Fibroblast of skin of right quadriceps (primary cell): Measurements from ENCODE around the gene SFI1.
"Not testable (repeated sequence)": the region's sequence is repeated elsewhere in the genome, so short reads cannot be mapped to it uniquely, and the experiment has no call there.

Source experiments
- DNase-seq: peaks from one replicate; pipeline ENCODE4 v3.0.0-alpha.2; 2013

The SFI1 gene, protein sequence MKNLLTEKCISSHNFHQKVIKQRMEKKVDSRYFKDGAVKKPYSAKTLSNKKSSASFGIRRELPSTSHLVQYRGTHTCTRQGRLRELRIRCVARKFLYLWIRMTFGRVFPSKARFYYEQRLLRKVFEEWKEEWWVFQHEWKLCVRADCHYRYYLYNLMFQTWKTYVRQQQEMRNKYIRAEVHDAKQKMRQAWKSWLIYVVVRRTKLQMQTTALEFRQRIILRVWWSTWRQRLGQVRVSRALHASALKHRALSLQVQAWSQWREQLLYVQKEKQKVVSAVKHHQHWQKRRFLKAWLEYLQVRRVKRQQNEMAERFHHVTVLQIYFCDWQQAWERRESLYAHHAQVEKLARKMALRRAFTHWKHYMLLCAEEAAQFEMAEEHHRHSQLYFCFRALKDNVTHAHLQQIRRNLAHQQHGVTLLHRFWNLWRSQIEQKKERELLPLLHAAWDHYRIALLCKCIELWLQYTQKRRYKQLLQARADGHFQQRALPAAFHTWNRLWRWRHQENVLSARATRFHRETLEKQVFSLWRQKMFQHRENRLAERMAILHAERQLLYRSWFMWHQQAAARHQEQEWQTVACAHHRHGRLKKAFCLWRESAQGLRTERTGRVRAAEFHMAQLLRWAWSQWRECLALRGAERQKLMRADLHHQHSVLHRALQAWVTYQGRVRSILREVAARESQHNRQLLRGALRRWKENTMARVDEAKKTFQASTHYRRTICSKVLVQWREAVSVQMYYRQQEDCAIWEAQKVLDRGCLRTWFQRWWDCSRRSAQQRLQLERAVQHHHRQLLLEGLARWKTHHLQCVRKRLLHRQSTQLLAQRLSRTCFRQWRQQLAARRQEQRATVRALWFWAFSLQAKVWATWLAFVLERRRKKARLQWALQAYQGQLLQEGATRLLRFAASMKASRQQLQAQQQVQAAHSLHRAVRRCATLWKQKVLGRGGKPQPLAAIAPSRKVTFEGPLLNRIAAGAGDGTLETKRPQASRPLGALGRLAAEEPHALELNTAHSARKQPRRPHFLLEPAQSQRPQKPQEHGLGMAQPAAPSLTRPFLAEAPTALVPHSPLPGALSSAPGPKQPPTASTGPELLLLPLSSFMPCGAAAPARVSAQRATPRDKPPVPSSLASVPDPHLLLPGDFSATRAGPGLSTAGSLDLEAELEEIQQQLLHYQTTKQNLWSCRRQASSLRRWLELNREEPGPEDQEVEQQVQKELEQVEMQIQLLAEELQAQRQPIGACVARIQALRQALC

DNA sequence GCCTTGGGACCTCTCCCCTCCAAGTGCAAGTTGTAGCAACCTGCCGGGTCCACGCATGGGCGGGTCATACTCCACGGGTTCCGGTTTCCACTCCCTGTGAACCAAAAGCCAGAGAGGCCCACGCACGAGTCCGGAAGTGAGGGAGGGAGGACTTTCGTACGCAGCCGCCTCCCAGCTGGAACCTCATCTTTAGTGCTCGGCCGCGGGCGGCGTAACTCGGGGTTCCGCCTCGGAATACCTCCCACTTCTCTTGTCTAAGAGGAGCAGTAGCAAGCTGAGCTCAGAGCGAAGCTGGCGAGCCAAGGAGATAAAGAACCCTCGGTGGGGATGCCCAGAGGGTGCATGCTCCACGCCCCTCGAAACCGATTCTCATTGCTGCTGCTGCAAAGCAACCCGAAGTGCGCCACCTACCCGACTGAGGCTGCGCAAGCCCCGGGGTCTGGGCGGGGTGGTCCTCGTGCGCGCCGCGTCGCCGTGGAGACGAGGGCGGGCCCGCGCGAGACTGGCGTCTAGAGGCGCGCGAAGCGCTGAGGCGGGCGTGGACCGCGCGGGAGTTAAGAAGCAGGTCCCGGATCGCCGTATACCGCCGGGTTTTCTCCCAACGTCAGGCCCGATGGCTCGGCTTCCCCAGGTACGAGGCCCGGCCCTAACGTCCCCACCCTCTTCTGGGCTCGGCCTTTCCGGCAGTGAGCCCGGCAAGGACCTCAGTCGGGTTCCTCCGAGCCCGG lies at the start of gene SFI1:
TSS of gene SFI1 (plus strand) at position 530 of the 728 bp plus-strand sequence. CDS start 11,749 bp downstream, outside the sequence.
- DNase-seq = peak; percentile 85

DNA sequence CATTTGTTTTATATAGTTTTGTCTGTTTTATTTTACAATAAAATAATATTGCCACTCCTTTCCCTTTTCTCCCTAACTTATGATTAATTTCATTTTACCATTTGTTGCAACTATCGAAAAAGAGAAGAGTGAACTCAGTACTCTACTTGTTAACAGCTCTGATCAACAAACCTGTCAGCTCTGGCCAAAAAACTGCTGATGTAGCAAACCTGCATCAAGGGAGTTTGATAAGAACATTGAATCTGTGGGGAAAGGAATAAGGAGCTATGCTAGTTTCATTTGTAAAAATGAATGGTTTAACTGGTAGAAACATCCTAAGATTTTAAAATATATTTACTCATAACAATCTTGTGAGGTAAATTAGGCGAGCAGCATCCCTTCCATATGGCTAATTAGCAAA lies 49.6 kb upstream of the SFI1 start:
- no peak for DNase-seq

DNA sequence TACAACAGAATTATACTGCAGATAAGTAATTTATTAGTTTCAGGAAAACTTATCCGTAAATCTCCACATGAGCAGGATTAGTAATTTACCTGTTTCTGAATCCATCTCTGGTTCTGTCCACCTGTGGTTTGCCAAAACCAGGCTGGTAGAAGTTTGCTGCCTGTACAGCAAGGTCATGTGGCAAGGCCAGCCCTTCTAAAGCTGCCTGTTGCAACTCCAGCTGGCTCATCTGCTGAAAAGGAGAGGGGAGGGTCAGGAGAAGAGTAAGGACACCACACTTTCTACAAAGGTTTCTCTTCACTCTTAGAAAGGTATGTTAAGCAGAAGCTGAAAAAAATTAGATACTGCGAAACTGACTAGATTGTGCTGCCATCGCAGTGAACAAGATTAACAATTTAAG lies 49.0 kb upstream of the SFI1 start:
- DNase-seq = no peak

DNA sequence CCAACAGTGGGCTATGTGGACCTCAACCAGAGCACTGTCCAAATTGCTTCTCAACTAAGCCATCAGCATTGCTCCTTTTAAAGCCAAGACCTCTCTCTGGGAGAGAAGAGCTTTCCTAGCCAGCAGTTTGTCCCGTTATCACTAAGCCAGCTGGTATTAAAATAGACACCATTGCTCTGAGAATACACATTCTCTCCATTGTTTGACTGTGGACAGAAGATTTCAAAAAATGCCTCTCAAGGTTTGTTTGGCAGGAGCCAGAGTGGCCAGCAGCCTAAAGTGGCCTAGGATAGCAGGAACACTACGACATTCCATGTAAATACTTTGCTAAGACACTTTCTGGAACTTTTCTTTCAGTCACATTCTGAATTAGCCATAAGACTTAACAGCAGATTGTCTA lies 48.0 kb upstream of the SFI1 start:
- no peak for DNase-seq

DNA sequence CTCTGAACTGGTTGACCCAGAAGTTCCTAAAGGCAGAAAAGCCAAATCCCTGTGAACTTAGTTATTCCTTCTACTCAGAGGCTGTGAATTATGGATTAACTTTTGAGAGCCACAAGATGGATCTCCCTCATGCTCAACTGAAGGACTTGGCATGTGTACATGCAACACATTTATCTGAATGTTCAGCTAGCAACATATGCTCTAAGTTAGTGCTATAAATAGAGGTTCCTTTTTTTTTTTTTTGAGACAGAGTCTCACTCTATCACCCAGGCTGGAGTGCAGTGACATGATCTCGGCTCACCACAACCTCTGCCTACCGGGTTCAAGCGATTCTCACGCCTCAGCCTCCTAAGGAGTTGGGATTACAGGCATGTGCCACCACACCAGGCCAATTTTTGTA lies 46.8 kb upstream of the SFI1 start:
- no peak for DNase-seq

DNA sequence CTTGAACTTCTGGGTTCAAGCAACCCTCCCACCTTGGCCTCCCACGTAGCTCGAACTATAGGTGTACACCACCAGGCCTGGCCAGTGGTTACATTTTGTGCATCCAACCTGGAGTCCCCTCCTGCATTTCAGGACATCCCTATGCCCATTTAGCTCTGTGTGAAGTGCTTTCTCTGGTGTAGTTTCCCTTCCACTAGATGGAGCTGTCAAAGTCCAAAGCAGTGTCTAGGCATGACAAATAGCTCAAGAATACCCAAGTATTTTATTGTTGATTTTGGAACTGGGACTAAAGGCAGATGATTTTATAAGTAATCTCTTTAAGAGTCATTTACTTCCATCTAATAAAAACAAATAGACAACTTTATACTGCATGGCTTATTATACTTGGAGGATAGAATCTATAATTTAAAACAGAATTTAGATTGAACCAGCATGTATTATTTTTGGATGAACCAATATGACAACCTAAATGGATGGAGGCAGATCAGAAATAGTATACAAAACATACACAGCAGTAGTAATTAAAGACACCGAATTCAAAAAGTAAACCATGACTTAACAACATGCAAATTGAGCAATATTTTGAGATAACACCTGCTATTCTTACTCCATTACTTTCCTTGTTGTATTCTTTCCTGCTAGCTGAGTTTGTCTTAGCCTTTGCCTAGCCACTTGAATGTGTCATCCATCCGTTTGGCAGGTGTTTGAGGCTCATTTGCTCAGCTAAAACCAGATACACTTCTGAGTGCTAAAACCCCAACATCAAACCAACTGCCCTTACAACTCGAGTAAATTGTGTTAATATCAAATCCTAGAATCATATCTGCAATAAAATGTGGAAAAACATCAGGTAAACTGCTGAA lies 44.4 kb upstream of the SFI1 start:
- DNase-seq = peak; percentile 40

DNA sequence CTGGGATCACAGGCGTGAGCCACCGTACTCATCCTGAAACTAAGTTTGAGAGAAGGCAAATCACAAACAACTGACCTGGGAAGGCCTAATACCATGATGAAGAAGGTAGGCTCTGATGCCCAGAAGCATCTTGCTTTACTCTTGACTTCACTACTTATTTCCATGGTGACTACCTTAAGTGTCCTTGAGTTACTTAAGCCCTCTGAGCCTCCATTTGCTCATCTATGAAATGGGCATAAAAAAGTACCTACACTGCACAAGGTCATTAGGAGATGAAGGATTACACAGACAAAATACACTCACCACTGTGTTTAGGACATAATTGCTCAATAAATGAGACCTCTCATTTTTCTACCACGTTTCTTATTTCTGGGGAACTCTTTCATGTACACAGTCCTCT lies 34.6 kb upstream of the SFI1 start:
- DNase-seq = no peak

DNA sequence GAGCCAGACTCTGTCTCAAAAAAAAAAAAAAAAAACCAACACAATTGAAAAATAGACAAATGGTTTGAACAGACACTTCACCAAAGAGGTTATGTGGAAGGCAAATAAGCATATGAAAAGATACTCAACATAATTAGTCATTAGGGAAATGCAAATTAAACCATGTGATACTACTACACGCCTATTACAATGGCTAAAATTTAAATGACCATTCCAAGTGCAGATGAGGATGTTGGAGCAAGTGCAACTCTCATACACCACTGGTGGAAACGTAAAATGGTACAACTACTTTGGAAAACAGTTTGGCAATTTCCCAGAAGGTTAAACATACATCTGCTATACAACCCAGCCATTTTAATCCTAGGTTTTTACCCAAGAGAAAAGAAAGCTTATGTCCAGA lies 31.0 kb upstream of the SFI1 start:
- DNase-seq = no peak

DNA sequence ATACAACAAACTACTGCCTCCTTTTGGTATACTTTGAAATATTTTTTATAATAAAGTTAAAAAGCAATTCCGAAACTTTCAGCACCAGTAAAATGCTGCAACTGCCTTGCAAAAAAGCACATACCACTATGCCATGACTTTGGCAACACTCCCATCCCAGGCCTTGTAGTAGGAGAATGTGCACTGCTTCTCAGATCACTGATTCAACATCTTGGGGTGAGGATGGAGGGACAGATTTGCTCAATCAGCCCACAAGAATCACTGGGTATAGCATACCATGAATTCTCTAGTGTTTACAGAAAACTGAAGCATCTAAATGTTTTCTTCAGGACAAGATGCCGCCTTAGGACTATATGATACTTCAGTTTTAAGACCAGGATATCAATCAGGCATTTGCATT lies 21.6 kb upstream of the SFI1 start:
- peak; percentile 82 for DNase-seq

DNA sequence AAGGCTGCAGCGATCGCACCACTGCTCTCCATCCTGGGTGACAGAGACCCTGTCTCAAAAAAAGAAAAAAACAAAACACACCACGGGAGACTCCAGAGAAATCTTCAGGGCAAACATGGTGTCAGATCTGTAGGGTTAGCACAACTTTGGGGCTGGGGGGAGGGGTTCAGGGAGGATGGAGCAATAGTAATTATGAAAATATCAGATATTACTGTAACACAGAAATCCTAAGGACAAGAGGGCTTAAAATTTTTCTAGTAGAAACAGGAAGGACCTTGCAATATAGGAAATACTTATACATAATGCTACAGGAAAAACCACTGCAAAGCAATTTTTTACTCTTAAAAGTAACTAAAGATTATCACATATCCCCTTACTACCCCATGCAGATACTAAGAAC lies 20.5 kb upstream of the SFI1 start:
- DNase-seq = no peak

DNA sequence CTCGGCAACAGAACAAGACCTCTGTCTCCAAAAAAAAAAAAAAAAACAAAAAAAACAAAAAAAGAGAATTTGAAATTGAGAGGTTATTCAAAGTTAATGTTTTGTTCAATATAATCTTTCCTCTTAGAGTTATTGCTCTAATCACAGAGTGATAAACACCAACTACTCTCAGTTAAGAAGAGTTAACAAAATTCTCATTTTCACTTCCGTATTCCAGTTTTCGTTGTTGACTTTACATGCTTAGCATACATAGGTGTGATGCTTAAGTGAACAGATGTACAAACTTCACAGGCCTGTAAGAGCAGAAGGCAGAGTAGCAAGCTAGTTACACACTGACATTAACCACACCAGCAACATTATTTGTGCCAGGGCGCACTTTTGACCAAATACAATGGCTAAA lies 19.0 kb upstream of the SFI1 start:
- no peak for DNase-seq

DNA sequence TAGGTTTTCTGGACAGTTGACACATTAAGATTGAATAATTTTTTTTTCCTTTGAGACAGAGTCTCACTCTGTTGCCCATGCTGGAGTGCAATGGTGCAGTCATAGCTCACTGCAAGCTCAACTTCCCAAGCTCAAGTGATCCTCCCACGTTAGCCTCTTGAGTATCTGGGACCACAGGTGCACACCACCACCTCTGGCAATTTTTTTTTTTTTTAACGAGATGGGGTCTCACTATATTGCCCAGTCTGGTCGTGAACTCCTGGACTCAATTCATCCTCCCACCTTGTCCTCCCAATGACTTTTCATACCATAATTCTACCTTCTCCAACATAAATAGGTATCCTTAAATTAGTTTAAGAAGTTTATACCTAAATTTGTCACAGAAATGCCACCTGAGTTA lies 15.2 kb upstream of the SFI1 start:
- DNase-seq = no peak

DNA sequence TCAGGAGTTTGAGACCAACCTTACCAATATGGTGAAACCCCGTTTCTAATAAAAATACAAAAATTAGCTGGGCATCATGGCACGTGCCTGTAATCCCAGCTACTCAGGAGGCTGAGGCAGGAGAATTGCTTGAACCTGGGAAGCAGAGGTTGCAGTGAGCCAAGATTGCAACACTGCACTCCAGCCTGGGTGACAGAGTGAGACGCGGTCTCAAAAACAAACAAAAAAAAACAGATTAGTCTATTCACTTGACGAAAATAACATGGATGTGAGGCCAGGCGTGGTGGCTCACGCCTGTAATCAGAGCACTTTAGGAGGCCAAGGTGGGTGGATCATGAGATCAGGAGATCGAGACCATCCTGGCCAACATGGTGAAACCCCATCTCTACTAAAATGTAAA lies 13.9 kb upstream of the SFI1 start:
- DNase-seq = not testable (repeated sequence)

DNA sequence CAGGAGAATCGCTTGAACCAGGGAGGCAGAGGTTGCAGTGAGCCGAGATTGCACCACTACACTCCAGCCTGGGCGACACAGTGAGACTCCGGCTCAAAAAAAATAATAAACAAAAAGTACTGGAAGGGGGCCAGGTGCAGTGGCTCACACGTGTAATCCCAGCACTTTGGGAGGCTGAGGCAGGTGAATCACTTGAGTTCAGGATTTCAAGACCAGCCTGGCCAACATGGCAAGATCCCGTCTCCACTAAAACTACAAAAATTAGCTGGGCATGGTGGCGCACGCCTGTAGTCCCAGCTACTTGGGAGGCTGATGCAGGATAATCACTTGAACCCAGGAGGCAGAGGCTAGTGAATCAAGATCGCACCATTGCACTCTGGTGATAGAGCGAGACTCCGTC lies 10.0 kb upstream of the SFI1 start:
- DNase-seq = not testable (repeated sequence)

DNA sequence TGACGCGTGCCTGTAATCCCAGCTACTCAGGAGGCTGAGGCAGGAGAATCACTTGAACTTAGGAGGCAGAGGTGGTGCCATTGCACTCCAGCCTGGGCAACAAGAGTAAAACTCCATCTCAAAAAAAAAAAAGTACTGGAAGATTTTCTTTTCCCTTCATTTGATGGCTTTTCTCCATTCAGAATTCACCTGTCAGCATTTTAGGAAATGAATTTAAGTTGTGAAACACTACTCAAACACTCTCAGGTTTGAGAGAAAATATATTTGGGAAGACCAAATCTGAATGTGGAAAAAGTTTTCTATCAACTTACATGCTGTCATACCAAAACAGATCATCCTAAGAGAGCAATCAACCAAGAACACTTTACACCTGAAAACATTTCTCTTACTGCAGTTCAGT lies 9.4 kb upstream of the SFI1 start:
- DNase-seq = no peak

DNA sequence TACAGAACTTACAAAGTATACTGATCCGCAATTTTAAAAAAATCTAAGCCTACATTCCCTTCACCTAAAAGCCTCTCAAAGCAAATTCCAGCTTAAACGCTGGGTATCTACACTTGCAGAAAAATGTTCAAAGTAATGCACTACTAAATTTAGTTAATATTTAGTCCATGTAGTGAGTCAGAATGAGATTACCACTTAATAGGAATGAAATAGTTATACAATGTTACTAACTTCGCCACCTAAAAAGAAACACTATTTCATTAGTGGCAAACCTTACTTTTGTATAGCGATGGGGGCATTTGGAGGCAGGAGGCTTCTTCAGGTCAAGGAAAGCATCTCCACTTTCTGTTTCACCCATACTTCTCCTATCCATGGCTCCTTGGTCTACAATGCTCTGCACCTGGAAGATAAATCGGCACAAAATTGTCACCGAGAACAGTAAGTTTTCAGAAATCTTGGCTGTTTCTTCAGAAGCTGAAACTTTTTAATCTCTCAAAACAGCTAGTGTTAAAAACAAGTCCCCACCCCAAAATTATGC lies 7.9 kb upstream of the SFI1 start:
- no peak for DNase-seq

DNA sequence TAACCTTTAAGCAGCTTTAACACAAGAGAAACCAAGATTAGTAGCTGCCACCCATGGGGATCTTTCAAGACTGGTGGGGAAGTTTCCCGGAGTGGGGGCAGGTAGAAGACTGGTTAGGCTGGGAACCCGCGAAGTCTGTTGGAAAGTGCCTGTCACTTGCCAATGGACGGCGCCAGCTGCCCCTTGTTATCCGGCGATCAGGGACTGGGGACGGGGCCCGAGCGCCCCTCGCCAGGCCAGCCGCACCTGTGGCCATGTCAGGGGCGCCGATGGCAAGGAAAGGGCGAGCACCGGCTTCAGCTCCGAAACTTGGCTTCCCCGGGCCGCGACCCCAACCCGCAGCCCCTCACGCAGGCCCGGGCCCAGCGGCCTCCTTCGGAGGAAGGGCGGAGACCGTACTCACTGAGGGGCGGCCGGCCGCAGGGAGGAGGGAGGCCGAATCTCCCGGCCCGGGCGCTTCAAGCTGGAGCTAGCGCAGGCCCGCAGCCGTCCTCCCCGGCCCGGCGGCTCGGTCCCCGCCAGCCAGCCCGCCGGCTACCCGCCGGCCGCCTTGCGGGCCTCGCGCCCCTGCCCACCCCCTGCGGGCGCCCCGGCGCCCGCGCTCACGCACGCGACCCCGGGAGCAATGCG lies 7.2 kb upstream of the SFI1 start:
- peak; percentile 17 for DNase-seq

DNA sequence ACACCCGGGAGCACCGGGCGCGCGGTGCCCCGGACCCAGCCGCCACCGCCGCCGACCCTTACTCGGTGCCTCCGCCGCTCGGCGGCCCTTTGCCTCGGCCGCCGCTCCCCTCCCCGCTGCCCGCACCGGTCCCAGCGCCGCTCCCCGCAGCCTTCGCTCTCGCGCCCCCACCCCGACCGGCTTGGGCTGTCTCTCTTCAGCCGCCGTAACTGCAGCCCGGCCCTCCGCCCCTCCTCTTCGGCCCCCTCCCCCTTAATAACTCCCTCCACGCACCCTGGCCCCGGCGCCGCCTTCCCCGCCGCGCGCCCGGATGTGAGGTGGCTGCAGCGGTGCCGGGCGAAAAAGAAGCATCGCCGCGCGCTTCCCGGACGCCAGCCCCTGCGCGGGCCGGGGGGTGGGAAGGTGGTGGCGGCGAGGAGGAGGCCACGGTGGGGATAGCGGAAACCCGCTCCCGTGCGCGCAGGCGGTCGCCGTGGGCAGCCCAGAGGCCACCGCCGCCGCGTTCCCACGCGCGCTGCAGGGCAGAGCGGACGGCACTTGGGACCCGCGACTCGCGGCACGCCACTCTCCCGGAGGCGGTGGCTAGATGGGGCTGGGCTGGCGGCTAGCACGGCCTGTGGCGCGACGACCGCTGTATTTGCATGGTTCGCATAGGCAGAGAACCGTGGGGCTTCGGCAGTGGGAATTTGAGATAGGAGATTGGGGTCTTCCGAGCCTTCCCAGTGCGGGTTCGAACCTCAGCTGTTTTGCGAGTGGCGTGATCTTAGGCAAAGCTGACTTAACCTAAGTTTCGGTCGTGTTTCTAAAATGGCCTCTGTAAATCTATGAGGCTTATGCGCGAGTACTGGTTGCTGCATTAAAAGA lies 6.5 kb upstream of the SFI1 start, which contains the start of gene EIF4ENIF1:
TSS of gene EIF4ENIF1 (minus strand) at position 211 of the 864 bp plus-strand sequence. CDS start 1,124 bp downstream, outside the sequence.
- peak; percentile 89 for DNase-seq

DNA sequence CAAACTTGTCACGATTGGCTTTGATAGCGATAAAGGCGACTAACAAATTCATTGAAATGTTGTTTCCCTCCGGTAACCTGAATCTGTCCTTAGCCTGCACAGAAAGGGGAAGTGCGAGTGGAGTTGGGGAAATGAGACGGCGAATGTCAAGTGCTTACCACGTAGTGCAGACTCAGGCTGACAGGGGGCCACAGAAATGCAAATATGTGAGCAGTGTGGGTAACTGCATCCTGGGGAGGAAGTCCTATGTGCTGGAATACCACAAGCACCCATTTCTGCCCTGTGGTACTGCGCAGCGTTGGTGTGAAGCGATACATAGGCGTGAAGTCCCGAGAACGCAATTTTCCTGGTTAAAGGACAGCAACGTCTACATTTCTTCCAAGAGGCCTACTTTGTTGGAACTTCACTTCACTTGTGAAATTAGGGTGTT lies 5.8 kb upstream of the SFI1 start:
- peak; percentile 71 for DNase-seq
